Activated CD8-positive, alpha-beta T cell treated with anti-CD3 and anti-CD28 coated beads for 36 hours (primary cell): ENCODE data around the gene GUCY1B1. TPM values are rescaled to one million over a fixed set of nuclear protein-coding genes. Genes with fewer than 3 reads are reported as not detected.

Source experiments
- ATAC-seq: fragments of 200-7000 bp; cut with Tn5 transposase; one replicate; pipeline ENCODE4 v1.10.0; 2021; ENCODE audit warnings: mild to moderate bottlenecking, moderate library complexity
- CTCF ChIA-PET: fragments of 350-600 bp; sonication (Branson Sonifier 250); formaldehyde crosslinking; loops from one replicate; lab custom pipeline; 2021; ENCODE audit warnings: antibody characterized with exemption; lab: Charles Lee
- POLR2A ChIA-PET: fragments of 350-600 bp; sonication (Branson Sonifier 250); formaldehyde crosslinking; loops from one replicate; lab custom pipeline; 2021; ENCODE audit warnings: antibody characterized with exemption; lab: Charles Lee
- DNase-seq: peaks from one replicate; pipeline ENCODE4 v3.0.0-alpha.2; 2020
- H3K27ac Mint-ChIP-seq: one replicate; pipeline ENCODE4 v1.8.0; 2021; ENCODE audit warnings: mild to moderate bottlenecking, mixed read lengths
- H3K27me3 Mint-ChIP-seq: one replicate; pipeline ENCODE4 v1.8.0; 2021; ENCODE audit warnings: mixed read lengths
- H3K36me3 Mint-ChIP-seq: one replicate; pipeline ENCODE4 v1.8.0; 2021; ENCODE audit warnings: low read depth, mixed read lengths
- H3K4me1 Mint-ChIP-seq: one replicate; pipeline ENCODE4 v1.8.0; 2021; ENCODE audit warnings: low read depth, mixed read lengths
- H3K4me3 Mint-ChIP-seq: one replicate; pipeline ENCODE4 v1.8.0; 2021; ENCODE audit warnings: mild to moderate bottlenecking, moderate library complexity, mixed read lengths
- H3K9me3 Mint-ChIP-seq: one replicate; pipeline ENCODE4 v1.8.0; 2021; ENCODE audit warnings: mixed read lengths
- CTCF ChIP-seq: fragments of 200-600 bp; IDR thresholded peaks from one replicate; pipeline ENCODE4 v1.8.0; 2022; ENCODE audit warnings: antibody characterized with exemption, mild to moderate bottlenecking
- intact Hi-C: fragments of 100-400 bp; cut with micrococcal nuclease; formaldehyde crosslinking; loops from one replicate; pipeline ENCODE4 v1.10.0; 2022
- total RNA-seq, 2 experiments: library from RNA; stranded (reverse); gene quantifications; one replicate each; pipeline ENCODE4 v1.2.3, GENCODE V29; 2021

GUCY1B1 gene
- total RNA-seq, 2 experiments from 2014 or later: 0.16 to 0.27 TPM

GRCh38 chr4:155774033-155774432 is 15.2 kb downstream of the GUCY1B1 start:
- DNase-seq (no peak), ATAC-seq (no peak)
- intact Hi-C loops: no loop called here
- no peaks in the 10 kb centered on the region for H3K4me1 Mint-ChIP-seq
- no peaks in the 10 kb centered on the region for H3K9me3 Mint-ChIP-seq
- POLR2A ChIA-PET: no interaction called here
- TF ChIP-seq CTCF: no peak
- no peaks in the 10 kb centered on the region for H3K36me3 Mint-ChIP-seq
- no peak overlapping the region for H3K4me3 Mint-ChIP-seq
- no peak overlapping the region for H3K27ac Mint-ChIP-seq
- peaks cover 1% of the 10 kb centered on the region for H3K27me3 Mint-ChIP-seq
- CTCF ChIA-PET: no interaction called here

DNA sequence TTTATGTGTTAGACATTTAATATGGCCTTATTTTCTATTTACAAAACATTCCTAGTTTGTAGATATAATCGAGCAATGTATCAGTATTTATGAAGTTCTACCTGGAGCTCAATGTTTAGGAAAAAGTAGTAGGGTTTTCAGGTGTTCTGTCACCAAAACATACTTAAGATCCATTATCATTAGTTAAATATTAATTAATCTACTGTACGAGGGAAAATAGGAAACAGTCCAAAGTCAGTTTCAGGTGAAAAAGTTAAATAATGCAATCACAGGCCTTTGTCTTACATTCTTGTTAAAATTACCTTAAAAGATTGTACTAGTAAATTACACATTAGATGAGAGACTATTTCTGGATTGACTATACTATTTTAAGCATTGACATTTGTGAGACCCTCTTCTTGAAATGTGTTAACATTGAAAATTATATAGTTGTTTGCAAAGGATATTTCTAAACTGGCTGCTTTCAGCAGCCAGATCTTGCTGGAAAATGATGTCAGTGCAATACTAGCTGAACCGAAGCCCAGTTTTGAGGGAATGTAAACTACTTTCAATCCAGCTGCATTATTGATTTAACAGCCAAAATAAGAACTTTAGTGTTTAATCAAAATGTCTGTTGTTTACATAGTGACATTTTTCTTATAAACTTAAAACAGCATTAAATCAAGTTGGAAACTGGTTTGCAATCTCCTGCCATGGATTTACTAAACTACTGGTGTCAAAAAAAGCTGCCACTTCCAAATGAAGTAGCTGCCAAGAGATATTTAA is 19.3 kb downstream of the GUCY1B1 start:
- intact Hi-C loops: no loop called here
- H3K4me3 Mint-ChIP-seq: no peak overlapping the region
- no peak for DNase-seq
- ChIA-PET CTCF (interaction anchor here (1.2 kb wide), 1 partner anchor 9 kb away, joined by 5 read pairs; no protein-coding TSS in a partner anchor), POLR2A (interaction anchor here (0.6 kb wide), 1 partner anchor 172 kb away, joined by 3 read pairs; no protein-coding TSS in a partner anchor)
- H3K9me3 Mint-ChIP-seq: no peaks in the 10 kb centered on the region
- H3K27me3 Mint-ChIP-seq: no peaks in the 10 kb centered on the region
- no peak for TF ChIP-seq CTCF
- H3K4me1 Mint-ChIP-seq: no peaks in the 10 kb centered on the region
- no peak for ATAC-seq
- no peaks in the 10 kb centered on the region for H3K36me3 Mint-ChIP-seq
- no peak overlapping the region for H3K27ac Mint-ChIP-seq

GRCh38 chr4:155780775-155781174 is 22.0 kb downstream of the GUCY1B1 start:
- TF ChIP-seq CTCF: no peak
- Mint-ChIP-seq H3K9me3 (no peaks in the 10 kb centered on the region), H3K27me3 (no peaks in the 10 kb centered on the region), H3K4me1 (no peaks in the 10 kb centered on the region), H3K27ac (no peak overlapping the region), H3K4me3 (no peak overlapping the region), H3K36me3 (no peaks in the 10 kb centered on the region)
- intact Hi-C loops: no loop called here
- DNase-seq (no peak), ATAC-seq (no peak)
- ChIA-PET CTCF (interaction anchor here (1.2 kb wide), 1 partner anchor 20 kb away, joined by 4 read pairs; no protein-coding TSS in a partner anchor), POLR2A (no interaction called here)

DNA sequence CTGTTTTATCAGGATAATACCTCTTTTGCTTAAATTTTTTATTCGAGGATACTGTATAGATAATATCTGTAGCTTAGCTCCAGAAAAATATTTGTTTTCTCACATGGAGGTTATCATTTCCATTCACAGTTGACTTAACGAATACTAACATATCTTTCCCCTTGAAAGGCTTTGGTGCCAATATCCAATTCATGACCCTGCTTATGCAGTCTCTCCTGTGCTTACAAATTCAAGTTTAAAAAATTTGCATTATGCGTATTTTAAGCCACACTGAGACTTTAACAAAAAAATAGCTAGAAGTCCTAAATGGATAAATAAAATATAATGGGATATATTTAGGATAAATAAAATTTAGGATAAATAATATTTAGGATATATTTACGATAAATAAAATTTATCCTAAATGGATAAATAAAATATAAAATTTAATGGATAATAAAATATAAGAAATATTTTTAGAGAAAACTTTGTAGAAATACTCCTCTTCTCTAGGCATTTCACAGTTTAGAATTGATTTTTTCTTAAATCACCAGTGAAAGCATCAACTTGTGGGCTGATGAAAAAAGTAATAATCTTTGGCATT is 22.5 kb downstream of the GUCY1B1 start:
- Mint-ChIP-seq H3K27ac (no peak overlapping the region), H3K4me1 (no peaks in the 10 kb centered on the region), H3K9me3 (no peaks in the 10 kb centered on the region), H3K27me3 (no peaks in the 10 kb centered on the region), H3K36me3 (no peaks in the 10 kb centered on the region), H3K4me3 (no peak overlapping the region)
- DNase-seq (no peak), ATAC-seq (no peak)
- intact Hi-C loops: no loop called here
- ChIA-PET CTCF (interaction anchor here (0.6 to 1.2 kb wide), 2 partner anchors 19 to 88 kb away, joined by 3 to 4 read pairs; no protein-coding TSS in a partner anchor), POLR2A (no interaction called here)
- no peak for TF ChIP-seq CTCF

DNA sequence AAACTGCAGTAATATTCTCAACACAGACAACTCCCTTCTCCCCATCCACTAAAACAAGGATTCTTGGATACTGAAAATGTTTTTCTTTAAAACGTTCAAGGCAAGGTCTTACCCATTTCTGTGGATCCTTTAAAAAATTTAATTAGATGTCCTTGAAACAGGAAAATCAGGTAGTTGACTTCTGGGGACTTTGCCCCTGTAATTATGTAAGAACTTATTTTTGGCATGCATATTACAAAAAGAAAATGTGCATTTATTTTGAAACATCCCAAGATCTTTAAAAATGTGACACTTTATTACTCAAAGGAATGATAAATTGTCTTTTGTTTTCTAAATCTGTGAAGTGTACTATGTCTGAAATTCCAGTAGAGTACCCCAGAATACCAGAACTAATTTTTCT is 25.8 kb downstream of the GUCY1B1 start:
- DNase-seq: no peak
- no peak for TF ChIP-seq CTCF
- H3K36me3 Mint-ChIP-seq: no peaks in the 10 kb centered on the region
- POLR2A ChIA-PET: no interaction called here
- no peaks in the 10 kb centered on the region for H3K9me3 Mint-ChIP-seq
- CTCF ChIA-PET: no interaction called here
- H3K4me3 Mint-ChIP-seq: no peak overlapping the region
- no peak overlapping the region for H3K27ac Mint-ChIP-seq
- no peaks in the 10 kb centered on the region for H3K4me1 Mint-ChIP-seq
- intact Hi-C loops: no loop called here
- no peak for ATAC-seq
- peaks cover 2% of the 10 kb centered on the region for H3K27me3 Mint-ChIP-seq
